ENCODE results near the gene PLEKHG5.

- TF ChIP-seq CTCF (IDR thresholded peaks at IDR 0.05) (no peak), POLR2A (IDR thresholded peaks at IDR 0.05) (no peak)
Observed at GRCh38 chr1:6495540-6496364, 4.3 kb upstream of the PLEKHG5 start.

Data from uterus (tissue), 2 donors.